OCI-LY1 (cell line): ENCODE data around the gene CNTNAP2.

Experiments
- H2AFZ ChIP-seq: fragments of 200-600 bp; sonication (generic), shearing (Covaris generic); 2 replicates; pipeline ENCODE4 v1.6.0; 2014; ENCODE audit warnings: antibody characterized with exemption, mild to moderate bottlenecking, low read length
- H3F3A ChIP-seq: fragments of 200-600 bp; sonication (generic), shearing (Covaris generic); 2 replicates; pipeline ENCODE4 v1.6.0; 2014; ENCODE audit warnings: mild to moderate bottlenecking, antibody characterized with exemption, low read length, moderate library complexity; ENCODE audit not compliant: insufficient read depth
- H3K27ac ChIP-seq: fragments of 200-600 bp; sonication (generic); 2 replicates; pipeline ENCODE4 v1.5.1; 2014; ENCODE audit warnings: low read length, mixed run types, mild to moderate bottlenecking, low read depth; ENCODE audit not compliant: poor library complexity, severe bottlenecking
- H3K27me3 ChIP-seq: fragments of 200-600 bp; sonication (generic); 2 replicates; pipeline ENCODE4 v1.6.0; 2014; ENCODE audit warnings: antibody characterized with exemption, mild to moderate bottlenecking, low read length, moderate library complexity; ENCODE audit not compliant: insufficient read depth
- H3K36me3 ChIP-seq: fragments of 200-600 bp; sonication (generic); 2 replicates; pipeline ENCODE4 v1.6.1; 2014; ENCODE audit warnings: mild to moderate bottlenecking, antibody characterized with exemption, low read length, moderate library complexity, mixed read lengths; ENCODE audit not compliant: insufficient read depth
- H3K4me1 ChIP-seq: fragments of 200-600 bp; sonication (generic); 2 replicates; pipeline ENCODE4 v1.5.1; 2014; ENCODE audit warnings: mild to moderate bottlenecking, low read length, moderate library complexity; ENCODE audit not compliant: insufficient read depth, severe bottlenecking
- H3K4me2 ChIP-seq: fragments of 200-600 bp; sonication (generic), shearing (Covaris generic); 2 replicates; pipeline ENCODE4 v1.6.1; 2014; ENCODE audit warnings: low read length
- H3K4me3 ChIP-seq: fragments of 200-600 bp; sonication (generic); 2 replicates; pipeline ENCODE4 v1.5.1; 2014; ENCODE audit warnings: low read length, low read depth, mild to moderate bottlenecking, mixed read lengths; ENCODE audit not compliant: poor library complexity, severe bottlenecking
- H3K79me2 ChIP-seq: fragments of 200-600 bp; shearing (Covaris generic); 2 replicates; pipeline ENCODE4 v1.6.1; 2016; ENCODE audit warnings: mixed run types, low read length, mixed read lengths; ENCODE audit not compliant: insufficient read depth
- H3K9ac ChIP-seq: fragments of 200-600 bp; sonication (generic), shearing (Covaris generic); 2 replicates; pipeline ENCODE4 v1.6.1; 2014; ENCODE audit warnings: mild to moderate bottlenecking, low read length, mixed read lengths
- H3K9me2 ChIP-seq: fragments of 200-600 bp; sonication (generic), shearing (Covaris generic); 2 replicates; pipeline ENCODE4 v1.6.1; 2014; ENCODE audit warnings: low read depth, mild to moderate bottlenecking, low read length, mixed read lengths
- H3K9me3 ChIP-seq: fragments of 200-600 bp; shearing (Covaris generic); 2 replicates; pipeline ENCODE4 v1.6.1; 2014; ENCODE audit warnings: low read length, mixed read lengths
- H4K20me1 ChIP-seq: fragments of 200-600 bp; sonication (generic), shearing (Covaris generic); 2 replicates; pipeline ENCODE4 v1.6.0; 2016; ENCODE audit warnings: mild to moderate bottlenecking, low read length; ENCODE audit not compliant: insufficient read depth
- EZH2 ChIP-seq: fragments of 200-600 bp; sonication (generic), shearing (Covaris generic); IDR thresholded peaks from 2 replicates; pipeline ENCODE4 v1.8.0; 2017; ENCODE audit warnings: borderline replicate concordance, mixed run types, mild to moderate bottlenecking, antibody characterized with exemption, low read length, moderate library complexity, mixed read lengths
- TF ChIP-seq, protein P1 (sequence below): fragments of 200-600 bp; sonication (generic), shearing (Covaris generic); IDR thresholded peaks from 2 replicates; pipeline ENCODE4 v1.5.1; 2017; ENCODE audit warnings: mild to moderate bottlenecking, antibody characterized with exemption, low read length, moderate library complexity, mixed read lengths

Gene CNTNAP2

DNA sequence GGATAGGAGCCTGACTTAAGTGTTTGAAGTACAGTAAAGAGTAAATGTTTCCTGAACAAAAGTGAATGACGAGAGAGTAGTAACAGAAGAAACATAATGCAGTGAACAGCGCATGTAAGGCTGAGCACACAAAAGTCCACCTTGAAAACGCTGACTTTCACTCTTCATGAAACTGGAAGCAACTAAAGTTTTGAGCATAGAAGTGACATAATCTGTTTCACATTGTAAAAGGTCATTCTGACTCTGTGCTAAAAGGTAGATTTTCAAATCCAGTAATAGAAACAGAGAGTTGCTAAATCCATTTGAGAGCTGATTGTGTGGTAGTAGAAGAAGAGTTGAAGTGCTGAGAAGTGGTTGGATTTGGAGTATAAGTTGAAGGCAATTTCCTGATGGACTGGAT is 1037.0 kb downstream of the CNTNAP2 start:
- Histone ChIP-seq H3F3A (no peaks in the 10 kb centered on the region), H3K4me3 (peak overlapping the region; percentile 1), H3K27ac (peak overlapping the region; percentile 6), H3K9me2 (no peaks in the 10 kb centered on the region), H2AFZ (peak overlapping the region; percentile 15; the same call in 1 of the 2 replicates), H3K9ac (no peak overlapping the region; the same call in 1 of the 2 replicates), H3K79me2 (no peaks in the 10 kb centered on the region), H3K4me1 (peaks cover 40% of the 10 kb centered on the region), H3K27me3 (no peaks in the 10 kb centered on the region), H3K9me3 (peaks cover 11% of the 10 kb centered on the region; the same call in 1 of the 2 replicates), H4K20me1 (no peaks in the 10 kb centered on the region), H3K4me2 (peak overlapping the region; percentile 27), H3K36me3 (no peaks in the 10 kb centered on the region)
- TF ChIP-seq, protein P1, sequence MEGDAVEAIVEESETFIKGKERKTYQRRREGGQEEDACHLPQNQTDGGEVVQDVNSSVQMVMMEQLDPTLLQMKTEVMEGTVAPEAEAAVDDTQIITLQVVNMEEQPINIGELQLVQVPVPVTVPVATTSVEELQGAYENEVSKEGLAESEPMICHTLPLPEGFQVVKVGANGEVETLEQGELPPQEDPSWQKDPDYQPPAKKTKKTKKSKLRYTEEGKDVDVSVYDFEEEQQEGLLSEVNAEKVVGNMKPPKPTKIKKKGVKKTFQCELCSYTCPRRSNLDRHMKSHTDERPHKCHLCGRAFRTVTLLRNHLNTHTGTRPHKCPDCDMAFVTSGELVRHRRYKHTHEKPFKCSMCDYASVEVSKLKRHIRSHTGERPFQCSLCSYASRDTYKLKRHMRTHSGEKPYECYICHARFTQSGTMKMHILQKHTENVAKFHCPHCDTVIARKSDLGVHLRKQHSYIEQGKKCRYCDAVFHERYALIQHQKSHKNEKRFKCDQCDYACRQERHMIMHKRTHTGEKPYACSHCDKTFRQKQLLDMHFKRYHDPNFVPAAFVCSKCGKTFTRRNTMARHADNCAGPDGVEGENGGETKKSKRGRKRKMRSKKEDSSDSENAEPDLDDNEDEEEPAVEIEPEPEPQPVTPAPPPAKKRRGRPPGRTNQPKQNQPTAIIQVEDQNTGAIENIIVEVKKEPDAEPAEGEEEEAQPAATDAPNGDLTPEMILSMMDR: no peak; the same call in 1 of the 2 replicates
- TF ChIP-seq EZH2: no peak

GRCh38 chr7:147161405-147161804 is 1044.8 kb downstream of the CNTNAP2 start:
- no peaks in the 10 kb centered on the region for H3K79me2 ChIP-seq
- no peak overlapping the region for H2AFZ ChIP-seq

DNA sequence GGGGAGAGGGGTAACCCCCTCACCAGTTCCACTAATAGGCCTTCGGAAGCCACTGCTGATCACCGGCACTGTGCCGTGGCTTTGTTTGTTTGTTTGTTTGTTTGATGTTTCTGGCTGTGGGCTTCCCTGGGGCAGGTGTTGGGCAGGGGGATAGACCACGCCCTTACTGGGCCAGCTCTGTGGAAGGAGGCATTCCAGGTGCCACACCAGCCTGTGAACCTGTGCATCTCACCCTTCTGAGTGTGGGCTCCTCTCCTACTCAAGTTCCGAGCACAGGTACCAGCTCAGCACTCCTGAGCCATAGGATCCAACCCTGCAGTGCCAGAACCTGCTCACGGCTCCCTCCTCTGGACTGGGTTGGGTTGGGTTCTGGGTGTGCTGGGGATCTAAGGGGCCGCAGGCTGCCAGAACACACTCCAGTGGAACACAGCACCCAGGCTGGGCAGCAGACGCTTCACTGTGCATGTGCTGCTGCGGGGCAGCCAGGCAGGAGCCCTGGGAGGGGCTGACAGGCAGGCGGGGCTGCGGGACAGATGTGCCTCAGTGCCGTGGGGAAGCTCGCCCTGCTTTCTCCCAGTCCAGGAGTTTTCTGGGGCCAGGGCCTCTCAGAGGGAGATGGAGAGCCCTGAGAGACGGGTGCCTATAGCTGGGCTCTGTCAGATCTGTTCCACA is 1053.9 kb downstream of the CNTNAP2 start:
- H2AFZ ChIP-seq: peak overlapping the region; percentile 38
- H3K9me2 ChIP-seq: no peaks in the 10 kb centered on the region
- peak overlapping the region; percentile 55 for H3K9ac ChIP-seq
- no peaks in the 10 kb centered on the region for H4K20me1 ChIP-seq
- H3K27me3 ChIP-seq: no peaks in the 10 kb centered on the region
- H3K4me3 ChIP-seq: peak overlapping the region; percentile 54
- H3K9me3 ChIP-seq: no peaks in the 10 kb centered on the region
- peaks cover 33% of the 10 kb centered on the region for H3K4me1 ChIP-seq
- no peaks in the 10 kb centered on the region for H3K79me2 ChIP-seq
- peak overlapping the region; percentile 74 for H3K4me2 ChIP-seq
- H3K36me3 ChIP-seq: no peaks in the 10 kb centered on the region
- TF ChIP-seq EZH2: no peak
- TF ChIP-seq, protein P1: no peak
- H3K27ac ChIP-seq: peak overlapping the region; percentile 18
- H3F3A ChIP-seq: no peaks in the 10 kb centered on the region

More at GRCh38 chr7:147161405-147161804, 1044.8 kb downstream of the CNTNAP2 start:
- no peaks in the 10 kb centered on the region for H3K9me3 ChIP-seq
- H3K9me2 ChIP-seq: no peaks in the 10 kb centered on the region
- H3F3A ChIP-seq: no peaks in the 10 kb centered on the region
- peaks cover 19% of the 10 kb centered on the region for H3K4me1 ChIP-seq
- no peak overlapping the region for H3K4me2 ChIP-seq
- H3K36me3 ChIP-seq: no peaks in the 10 kb centered on the region
- H3K27me3 ChIP-seq: no peaks in the 10 kb centered on the region
- H3K4me3 ChIP-seq: no peak overlapping the region
- TF ChIP-seq EZH2: no peak
- TF ChIP-seq, protein P1: no peak
- no peaks in the 10 kb centered on the region for H4K20me1 ChIP-seq
- no peak overlapping the region for H3K27ac ChIP-seq
- no peak overlapping the region for H3K9ac ChIP-seq
